CD8-positive, alpha-beta memory T cell (primary cell): ENCODE results near the gene ITLN2. TPM values are rescaled to one million over a fixed set of nuclear protein-coding genes. Genes with fewer than 3 reads are reported as not detected.
A peak's percentile ranks its signal among the peaks of the same experiment; 100 is the strongest.
"Not testable (repeated sequence)": the region's sequence is repeated elsewhere in the genome, so short reads cannot be mapped to it uniquely, and the experiment has no call there.

ENCODE experiments used
- CTCF ChIA-PET: fragments of 350-600 bp; sonication (Branson Sonifier 250); formaldehyde crosslinking; loops from one replicate; lab custom pipeline; 2021; ENCODE audit warnings: antibody characterized with exemption; lab: Charles Lee
- POLR2A ChIA-PET: fragments of 350-600 bp; sonication (Branson Sonifier 250); formaldehyde crosslinking; loops from one replicate; lab custom pipeline; 2021; ENCODE audit warnings: antibody characterized with exemption; lab: Charles Lee
- DNase-seq, 5 donors: peaks; one replicate each; pipeline versions ENCODE4 v3.0.0 to v3.0.0-alpha.2; 2020 to 2022; ENCODE audit warnings: mixed read lengths in 1 of 5
- H3K27ac ChIP-seq: one replicate; pipeline ENCODE4 v1.7.0; 2013; ENCODE audit warnings: low read depth, mild to moderate bottlenecking, low read length, moderate library complexity
- H3K27me3 ChIP-seq: 2 replicates; pipeline ENCODE4 v1.7.0; 2013; ENCODE audit warnings: low read length, mild to moderate bottlenecking; ENCODE audit not compliant: insufficient read depth, poor library complexity, severe bottlenecking
- H3K36me3 ChIP-seq: 2 replicates; pipeline ENCODE4 v1.7.0; 2013; ENCODE audit warnings: mild to moderate bottlenecking, low read length, moderate library complexity; ENCODE audit not compliant: insufficient read depth
- H3K4me1 ChIP-seq: 2 replicates; pipeline ENCODE4 v1.7.0; 2013; ENCODE audit warnings: mild to moderate bottlenecking, low read length, moderate library complexity; ENCODE audit not compliant: insufficient read depth
- H3K4me3 ChIP-seq: 2 replicates; pipeline ENCODE4 v1.7.0; 2013; ENCODE audit warnings: mild to moderate bottlenecking, low read length
- H3K9me3 ChIP-seq: 2 replicates; pipeline ENCODE4 v1.7.0; 2013; ENCODE audit warnings: mild to moderate bottlenecking, low read length
- H3K27ac Mint-ChIP-seq, 8 donors: one replicate each; pipeline ENCODE4 v1.8.0; 2020 to 2021; ENCODE audit warnings: mixed read lengths in 8 of 8, mild to moderate bottlenecking in 6 of 8, inconsistent platforms in 3 of 8, moderate library complexity in 3 of 8
- H3K27me3 Mint-ChIP-seq, 2 donors: one replicate each; pipeline ENCODE4 v1.8.0; 2020 to 2021; ENCODE audit warnings: mixed read lengths in 2 of 2, mild to moderate bottlenecking in 1 of 2, moderate library complexity in 1 of 2
- H3K36me3 Mint-ChIP-seq, 3 donors: one replicate each; pipeline ENCODE4 v1.8.0; 2020 to 2021; ENCODE audit warnings: mixed read lengths in 3 of 3, inconsistent platforms in 1 of 3, mild to moderate bottlenecking in 1 of 3
- H3K4me1 Mint-ChIP-seq, 3 donors: one replicate each; pipeline ENCODE4 v1.8.0; 2020 to 2021; ENCODE audit warnings: mixed read lengths in 3 of 3, inconsistent platforms in 1 of 3, mild to moderate bottlenecking in 1 of 3
- H3K4me3 Mint-ChIP-seq, 7 donors: one replicate each; pipeline ENCODE4 v1.8.0; 2020 to 2021; ENCODE audit warnings: mixed read lengths in 7 of 7, mild to moderate bottlenecking in 6 of 7, moderate library complexity in 4 of 7, inconsistent platforms in 2 of 7
- H3K9me3 Mint-ChIP-seq, 5 donors: one replicate each; pipeline ENCODE4 v1.8.0; 2020 to 2022; ENCODE audit warnings: mixed read lengths in 5 of 5, mild to moderate bottlenecking in 3 of 5, moderate library complexity in 2 of 5, inconsistent platforms in 1 of 5
- polyA plus RNA-seq: library from polyadenylated mRNA; unstranded; fragments of 300-500 nt; fragmentation: Illumina TruSeq; gene quantifications from one replicate; pipeline ENCODE4 v1.2.3, GENCODE V29; 2021
- total RNA-seq, 2 experiments: library from RNA; stranded (reverse); gene quantifications; one replicate each; pipeline ENCODE4 v1.2.3, GENCODE V29; 2021

The ITLN2 gene
- total and polyA plus RNA-seq, 3 experiments from 2014 or later = not detected

GRCh38 chr1:160916666-160917065 lies 37.9 kb downstream of the ITLN2 start:
- H3K27ac ChIP-seq = no peak overlapping the region
- Mint-ChIP-seq H3K4me3 (no peak overlapping the region), H3K27me3 (peaks cover 4 to 23% of the 10 kb centered on the region in 2 donors), H3K27ac (no peak overlapping the region), H3K36me3 (peaks cover 0 to 11% (median 0%) of the 10 kb centered on the region in 3 donors), H3K9me3 (peaks cover 0 to 3% (median 0%) of the 10 kb centered on the region in 5 donors), H3K4me1 (no peaks in the 10 kb centered on the region)
- H3K4me1 ChIP-seq = no peaks in the 10 kb centered on the region
- no peak overlapping the region for H3K4me3 ChIP-seq
- no peak for DNase-seq
- no peaks in the 10 kb centered on the region for H3K27me3 ChIP-seq
- no peaks in the 10 kb centered on the region for H3K9me3 ChIP-seq
- H3K36me3 ChIP-seq = no peaks in the 10 kb centered on the region
- ChIA-PET CTCF (interaction anchor here (1.2 to 1.6 kb wide), 2 partner anchors 8 to 120 kb away, joined by 3 to 4 read pairs; no protein-coding TSS in a partner anchor), POLR2A (no interaction called here)

GRCh38 chr1:160913229-160913628 lies 41.4 kb downstream of the ITLN2 start:
- POLR2A ChIA-PET, H3K4me3 Mint-ChIP-seq, H3K27me3 ChIP-seq, DNase-seq, H3K4me1 ChIP-seq, H3K27ac Mint-ChIP-seq, H3K9me3 ChIP-seq, CTCF ChIA-PET, H3K36me3 Mint-ChIP-seq, H3K27ac ChIP-seq, H3K4me3 ChIP-seq, H3K36me3 ChIP-seq, H3K9me3 Mint-ChIP-seq, H3K4me1 Mint-ChIP-seq: not testable (repeated sequence)
- peaks cover 2 to 11% of the 10 kb centered on the region in 2 donors for H3K27me3 Mint-ChIP-seq

GRCh38 chr1:160911925-160912324 lies 42.7 kb downstream of the ITLN2 start:
- Mint-ChIP-seq H3K36me3 (peaks cover 0 to 5% (median 0%) of the 10 kb centered on the region in 3 donors), H3K27ac (no peak overlapping the region), H3K27me3 (peaks cover 0 to 5% of the 10 kb centered on the region in 2 donors), H3K9me3 (no peaks in the 10 kb centered on the region), H3K4me1 (no peaks in the 10 kb centered on the region), H3K4me3 (no peak overlapping the region)
- Histone ChIP-seq H3K36me3 (no peaks in the 10 kb centered on the region), H3K4me1 (no peaks in the 10 kb centered on the region), H3K27me3 (no peaks in the 10 kb centered on the region), H3K27ac (no peak overlapping the region), H3K9me3 (no peaks in the 10 kb centered on the region), H3K4me3 (no peak overlapping the region)
- no peak for DNase-seq
- ChIA-PET POLR2A (no interaction called here), CTCF (no interaction called here)

- Histone ChIP-seq H3K4me3 (no peak overlapping the region), H3K4me1 (no peaks in the 10 kb centered on the region), H3K36me3 (no peaks in the 10 kb centered on the region), H3K9me3 (no peaks in the 10 kb centered on the region), H3K27me3 (no peaks in the 10 kb centered on the region), H3K27ac (no peak overlapping the region)
- POLR2A ChIA-PET = no interaction called here
- no peak overlapping the region for H3K27ac Mint-ChIP-seq
- CTCF ChIA-PET = no interaction called here
- H3K4me1 Mint-ChIP-seq = no peaks in the 10 kb centered on the region
- H3K9me3 Mint-ChIP-seq = no peaks in the 10 kb centered on the region
- DNase-seq = no peak
- no peak overlapping the region for H3K4me3 Mint-ChIP-seq
- peaks cover 0 to under 1% of the 10 kb centered on the region in 2 donors for H3K27me3 Mint-ChIP-seq
- H3K36me3 Mint-ChIP-seq = peaks cover 0 to 5% (median 0%) of the 10 kb centered on the region in 3 donors
Measured at GRCh38 chr1:160911441-160911840, 43.2 kb downstream of the ITLN2 start.

- ChIA-PET CTCF (no interaction called here), POLR2A (no interaction called here)
- Mint-ChIP-seq H3K27ac (no peak overlapping the region), H3K36me3 (no peaks in the 10 kb centered on the region), H3K4me3 (no peak overlapping the region), H3K27me3 (no peaks in the 10 kb centered on the region), H3K9me3 (no peaks in the 10 kb centered on the region), H3K4me1 (no peaks in the 10 kb centered on the region)
- Histone ChIP-seq H3K4me3 (no peak overlapping the region), H3K9me3 (no peaks in the 10 kb centered on the region), H3K27ac (no peak overlapping the region), H3K36me3 (no peaks in the 10 kb centered on the region), H3K4me1 (no peaks in the 10 kb centered on the region), H3K27me3 (no peaks in the 10 kb centered on the region)
- no peak for DNase-seq
Measured at GRCh38 chr1:160910170-160910750, 44.3 kb downstream of the ITLN2 start.

- Histone ChIP-seq H3K27me3 (no peaks in the 10 kb centered on the region), H3K4me1 (no peaks in the 10 kb centered on the region), H3K36me3 (no peaks in the 10 kb centered on the region), H3K4me3 (no peak overlapping the region), H3K9me3 (no peaks in the 10 kb centered on the region), H3K27ac (no peak overlapping the region)
- ChIA-PET POLR2A (no interaction called here), CTCF (interaction anchor here (1.5 kb wide), 1 partner anchor 9 kb away, joined by 4 read pairs; no protein-coding TSS in a partner anchor)
- Mint-ChIP-seq H3K36me3 (no peaks in the 10 kb centered on the region), H3K4me1 (no peaks in the 10 kb centered on the region), H3K4me3 (no peak overlapping the region), H3K9me3 (no peaks in the 10 kb centered on the region), H3K27ac (peak overlapping the region in 2 of 8 donors; percentile 8 to 12), H3K27me3 (no peaks in the 10 kb centered on the region)
- DNase-seq = no peak
Measured at GRCh38 chr1:160907976-160908375, 46.6 kb downstream of the ITLN2 start.

- no peak for DNase-seq
- H3K27me3 Mint-ChIP-seq = no peaks in the 10 kb centered on the region
- H3K4me1 Mint-ChIP-seq = no peaks in the 10 kb centered on the region
- H3K36me3 Mint-ChIP-seq = peaks cover 0 to 2% (median 0%) of the 10 kb centered on the region in 3 donors
- ChIA-PET POLR2A (no interaction called here), CTCF (no interaction called here)
- Histone ChIP-seq H3K36me3 (no peaks in the 10 kb centered on the region), H3K4me3 (no peak overlapping the region), H3K27ac (no peak overlapping the region), H3K4me1 (no peaks in the 10 kb centered on the region), H3K27me3 (no peaks in the 10 kb centered on the region), H3K9me3 (no peaks in the 10 kb centered on the region)
- H3K27ac Mint-ChIP-seq = no peak overlapping the region
- no peaks in the 10 kb centered on the region for H3K9me3 Mint-ChIP-seq
- no peak overlapping the region for H3K4me3 Mint-ChIP-seq
Measured at GRCh38 chr1:160905617-160905989, 49.0 kb downstream of the ITLN2 start.

- no peaks in the 10 kb centered on the region for H3K36me3 ChIP-seq
- DNase-seq = no peak
- H3K4me3 ChIP-seq = no peak overlapping the region
- H3K27me3 ChIP-seq = no peaks in the 10 kb centered on the region
- ChIA-PET POLR2A (no interaction called here), CTCF (no interaction called here)
- Mint-ChIP-seq H3K27me3 (no peaks in the 10 kb centered on the region), H3K27ac (peak overlapping the region in 1 of 8 donors; percentile 7), H3K4me1 (no peaks in the 10 kb centered on the region), H3K36me3 (peaks cover 0 to 8% (median 0%) of the 10 kb centered on the region in 3 donors), H3K9me3 (no peaks in the 10 kb centered on the region), H3K4me3 (no peak overlapping the region)
- no peak overlapping the region for H3K27ac ChIP-seq
- H3K4me1 ChIP-seq = no peaks in the 10 kb centered on the region
- H3K9me3 ChIP-seq = no peaks in the 10 kb centered on the region
Measured at GRCh38 chr1:160904783-160905616, 49.6 kb downstream of the ITLN2 start.
